Endothelial cell (in vitro differentiated cells): ENCODE measurements around the gene GNB2. TPM values are rescaled to one million over a fixed set of nuclear protein-coding genes. Genes with fewer than 3 reads are reported as not detected.

Experiments used
- DNase-seq: peaks from one replicate; pipeline ENCODE4 v3.0.0; 2021; ENCODE audit warnings: low spot score
- H3K27ac Mint-ChIP-seq: one replicate; pipeline ENCODE4 v1.8.0; 2021; ENCODE audit warnings: mixed read lengths, inconsistent platforms; ENCODE audit not compliant: unreplicated experiment
- H3K27me3 Mint-ChIP-seq: one replicate; pipeline ENCODE4 v1.8.0; 2021; ENCODE audit warnings: mild to moderate bottlenecking, moderate library complexity, mixed read lengths, inconsistent platforms; ENCODE audit not compliant: unreplicated experiment
- H3K36me3 Mint-ChIP-seq: one replicate; pipeline ENCODE4 v1.8.0; 2021; ENCODE audit warnings: mild to moderate bottlenecking, low read depth, mixed read lengths, inconsistent platforms; ENCODE audit not compliant: unreplicated experiment
- H3K4me1 Mint-ChIP-seq: one replicate; pipeline ENCODE4 v1.8.0; 2021; ENCODE audit warnings: mild to moderate bottlenecking, mixed read lengths, inconsistent platforms; ENCODE audit not compliant: unreplicated experiment
- H3K4me3 Mint-ChIP-seq: one replicate; pipeline ENCODE4 v1.8.0; 2021; ENCODE audit warnings: mild to moderate bottlenecking, mixed read lengths, inconsistent platforms; ENCODE audit not compliant: unreplicated experiment
- H3K9me3 Mint-ChIP-seq: one replicate; pipeline ENCODE4 v1.8.0; 2021; ENCODE audit warnings: mixed read lengths, inconsistent platforms; ENCODE audit not compliant: unreplicated experiment
- total RNA-seq: library from RNA; stranded (reverse); fragmentation: NEBNext Ultra II Directional; extraction: Animal tissue kit (Norgen Biotek cat#: 25700); gene quantifications from one replicate; pipeline ENCODE4 v1.2.1, GENCODE V29; 2021; ENCODE audit not compliant: unreplicated experiment
- TF ChIP-seq, protein P1 (sequence below): fragments of 200-600 bp; sonication (generic); IDR thresholded peaks from one replicate; pipeline ENCODE4 v1.5.0; 2021; ENCODE audit warnings: antibody characterized with exemption; ENCODE audit not compliant: unreplicated experiment

Gene GNB2
- total RNA-seq, 1 donor from 2014 or later, result 336 TPM

GRCh38 chr7:100627238-100627549 lies 46.3 kb upstream of the GNB2 start:
- TF ChIP-seq, protein P1, sequence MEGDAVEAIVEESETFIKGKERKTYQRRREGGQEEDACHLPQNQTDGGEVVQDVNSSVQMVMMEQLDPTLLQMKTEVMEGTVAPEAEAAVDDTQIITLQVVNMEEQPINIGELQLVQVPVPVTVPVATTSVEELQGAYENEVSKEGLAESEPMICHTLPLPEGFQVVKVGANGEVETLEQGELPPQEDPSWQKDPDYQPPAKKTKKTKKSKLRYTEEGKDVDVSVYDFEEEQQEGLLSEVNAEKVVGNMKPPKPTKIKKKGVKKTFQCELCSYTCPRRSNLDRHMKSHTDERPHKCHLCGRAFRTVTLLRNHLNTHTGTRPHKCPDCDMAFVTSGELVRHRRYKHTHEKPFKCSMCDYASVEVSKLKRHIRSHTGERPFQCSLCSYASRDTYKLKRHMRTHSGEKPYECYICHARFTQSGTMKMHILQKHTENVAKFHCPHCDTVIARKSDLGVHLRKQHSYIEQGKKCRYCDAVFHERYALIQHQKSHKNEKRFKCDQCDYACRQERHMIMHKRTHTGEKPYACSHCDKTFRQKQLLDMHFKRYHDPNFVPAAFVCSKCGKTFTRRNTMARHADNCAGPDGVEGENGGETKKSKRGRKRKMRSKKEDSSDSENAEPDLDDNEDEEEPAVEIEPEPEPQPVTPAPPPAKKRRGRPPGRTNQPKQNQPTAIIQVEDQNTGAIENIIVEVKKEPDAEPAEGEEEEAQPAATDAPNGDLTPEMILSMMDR, result no peak
- H3K27me3 Mint-ChIP-seq, result peaks cover 9% of the 10 kb centered on the region
- peaks cover 1% of the 10 kb centered on the region for H3K4me1 Mint-ChIP-seq
- no peaks in the 10 kb centered on the region for H3K9me3 Mint-ChIP-seq
- H3K4me3 Mint-ChIP-seq, result no peak overlapping the region
- peaks cover under 1% of the 10 kb centered on the region for H3K36me3 Mint-ChIP-seq
- no peak overlapping the region for H3K27ac Mint-ChIP-seq
- DNase-seq, result no peak

DNA sequence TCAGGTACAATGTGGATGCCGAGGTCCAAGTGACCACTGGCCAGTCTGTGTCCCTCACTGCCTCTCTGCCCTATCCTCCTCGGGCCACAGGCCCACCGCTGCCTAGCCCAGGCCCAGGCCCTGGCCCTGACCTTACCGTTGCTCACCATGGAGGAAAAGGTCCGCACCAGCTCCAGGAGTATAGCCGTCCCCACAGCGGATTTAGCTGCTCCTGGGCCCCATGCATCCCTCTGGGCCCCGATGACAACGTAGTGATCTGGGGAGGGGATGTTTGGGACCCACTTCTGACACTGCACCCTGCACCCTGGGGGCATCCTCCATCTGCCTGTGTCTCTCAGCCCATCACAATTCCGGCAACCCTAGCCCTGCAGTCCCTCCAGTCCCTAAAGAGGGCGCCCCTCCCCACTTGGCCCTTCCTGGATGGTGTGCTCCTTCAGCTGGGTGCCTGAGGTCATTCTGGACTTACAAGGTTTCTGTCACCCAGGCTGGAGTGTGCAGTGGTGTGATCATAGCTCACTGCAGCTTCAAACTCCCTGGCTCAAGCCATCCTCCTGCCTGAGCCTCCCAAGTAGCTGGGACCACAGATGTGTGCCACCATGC lies 44.3 kb upstream of the GNB2 start:
- H3K27me3 Mint-ChIP-seq, result peaks cover 11% of the 10 kb centered on the region
- peak; percentile 71 for DNase-seq
- no peak overlapping the region for H3K27ac Mint-ChIP-seq
- H3K4me1 Mint-ChIP-seq, result peaks cover 6% of the 10 kb centered on the region
- TF ChIP-seq, protein P1, result peak; percentile 44
- H3K9me3 Mint-ChIP-seq, result no peaks in the 10 kb centered on the region
- no peak overlapping the region for H3K4me3 Mint-ChIP-seq
- no peaks in the 10 kb centered on the region for H3K36me3 Mint-ChIP-seq

GRCh38 chr7:100630066-100630465 lies 43.5 kb upstream of the GNB2 start:
- H3K4me1 Mint-ChIP-seq, result peaks cover 6% of the 10 kb centered on the region
- H3K4me3 Mint-ChIP-seq, result no peak overlapping the region
- TF ChIP-seq, protein P1, result no peak

DNA sequence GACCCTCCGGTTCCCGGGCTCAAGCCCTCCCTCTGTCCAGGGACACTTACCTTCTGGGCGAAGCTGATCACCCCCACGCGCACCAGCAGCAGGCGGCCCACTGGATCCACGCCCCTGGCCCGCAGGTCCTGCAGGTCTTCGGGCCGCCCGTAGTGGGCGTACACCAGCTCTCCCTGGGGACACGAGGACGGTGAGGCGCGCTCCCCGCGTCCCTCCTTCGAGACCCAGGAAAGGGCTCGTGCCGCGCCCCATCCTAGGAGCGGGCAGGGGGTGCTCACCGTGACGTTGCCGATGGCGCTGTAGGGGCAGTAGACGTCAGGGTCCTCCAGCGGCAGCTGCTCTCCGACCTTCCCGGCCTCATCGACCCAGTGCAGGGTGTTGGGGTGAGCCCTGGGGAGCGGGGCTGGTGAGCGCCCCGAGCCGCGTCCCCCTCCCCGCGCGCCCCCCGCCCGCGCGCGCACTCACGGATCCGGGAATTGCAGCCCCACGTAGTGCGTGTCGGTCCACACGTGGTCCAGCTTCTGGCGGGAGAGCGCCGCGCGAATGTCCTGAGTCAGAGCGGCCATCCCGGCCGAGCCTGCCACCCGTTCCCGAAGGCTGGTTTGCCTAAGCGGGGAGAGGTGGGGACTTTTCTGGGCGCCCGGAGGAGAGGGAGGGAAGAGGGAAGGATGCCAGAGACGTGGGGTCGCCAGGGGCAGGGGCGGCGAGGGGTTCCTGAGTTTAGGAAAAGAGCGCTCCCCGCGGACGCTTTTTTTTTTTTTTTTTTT lies 40.4 kb upstream of the GNB2 start:
- H3K27ac Mint-ChIP-seq, result no peak overlapping the region
- peaks cover 6% of the 10 kb centered on the region for H3K4me1 Mint-ChIP-seq
- TF ChIP-seq, protein P1, result peak; percentile 31
- H3K36me3 Mint-ChIP-seq, result no peaks in the 10 kb centered on the region
- H3K9me3 Mint-ChIP-seq, result no peaks in the 10 kb centered on the region
- peak; percentile 50 for DNase-seq
- H3K27me3 Mint-ChIP-seq, result peaks cover 7% of the 10 kb centered on the region
- H3K4me3 Mint-ChIP-seq, result no peak overlapping the region

More at GRCh38 chr7:100630066-100630465, 43.5 kb upstream of the GNB2 start:
- Mint-ChIP-seq H3K27ac (no peak overlapping the region), H3K9me3 (no peaks in the 10 kb centered on the region), H3K27me3 (peaks cover 10% of the 10 kb centered on the region), H3K36me3 (no peaks in the 10 kb centered on the region)
- DNase-seq, result no peak

DNA sequence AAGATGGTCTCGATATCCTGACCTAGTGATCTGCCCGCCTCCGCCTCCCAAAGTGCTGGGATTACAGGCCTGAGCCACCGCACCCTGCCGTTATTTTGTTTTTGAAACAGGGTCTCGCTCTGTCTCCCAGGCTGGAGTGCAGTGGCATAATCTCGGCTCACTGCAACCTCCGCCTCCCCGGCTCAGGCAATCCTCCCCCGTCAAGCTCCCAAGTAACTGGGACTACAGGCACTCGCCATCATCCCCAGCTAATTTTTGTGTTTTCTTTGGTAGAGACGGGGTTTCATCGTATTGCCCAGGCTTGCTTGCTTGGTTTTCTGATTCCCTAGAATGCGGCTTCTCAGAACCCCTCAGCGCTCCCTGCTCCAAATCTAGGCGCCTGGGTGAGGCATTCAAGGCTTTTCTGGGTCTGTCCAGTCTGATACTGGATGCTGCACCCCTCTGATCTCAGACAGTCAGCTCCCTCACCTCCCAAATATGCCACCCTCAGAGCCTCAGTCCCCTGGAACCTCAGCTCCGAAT lies 33.5 kb upstream of the GNB2 start:
- H3K36me3 Mint-ChIP-seq, result no peaks in the 10 kb centered on the region
- H3K27ac Mint-ChIP-seq, result no peak overlapping the region
- no peaks in the 10 kb centered on the region for H3K27me3 Mint-ChIP-seq
- TF ChIP-seq, protein P1, result no peak
- H3K4me3 Mint-ChIP-seq, result no peak overlapping the region
- H3K4me1 Mint-ChIP-seq, result no peaks in the 10 kb centered on the region
- no peaks in the 10 kb centered on the region for H3K9me3 Mint-ChIP-seq
- DNase-seq, result no peak
